BJ (cell line): Measurements from ENCODE around the gene CACNG1. TPM values are rescaled to one million over a fixed set of nuclear protein-coding genes. Genes with fewer than 3 reads are reported as not detected.

Experiments used
- CTCF ChIA-PET: fragments of 350-600 bp; formaldehyde crosslinking; extraction: SDS; loops from one replicate; lab custom pipeline; 2021; ENCODE audit warnings: antibody characterized with exemption, inconsistent platforms; lab: Yijun Ruan, JAX
- POLR2A ChIA-PET: fragments of 300-600 bp; sonication (Branson Sonifier 250); formaldehyde crosslinking; extraction: SDS; loops from one replicate; lab custom pipeline; 2021; ENCODE audit warnings: antibody characterized with exemption; lab: Charles Lee
- DNase-seq: peaks from one replicate; pipeline ENCODE4 v3.0.0-alpha.2; 2011; ENCODE audit warnings: low read depth
- H3K27me3 ChIP-seq: 2 replicates; pipeline ENCODE4 v1.6.0; 2011; ENCODE audit warnings: low read length; ENCODE audit not compliant: control insufficient read depth, insufficient read depth
- H3K36me3 ChIP-seq: 2 replicates; pipeline ENCODE4 v1.5.1; 2011; ENCODE audit warnings: low read length; ENCODE audit not compliant: control insufficient read depth, insufficient read depth
- H3K4me3 ChIP-seq: 2 replicates; pipeline ENCODE4 v1.5.1; 2011; ENCODE audit warnings: low read depth, mild to moderate bottlenecking, control low read depth, low read length
- polyA plus RNA-seq: library from polyadenylated mRNA; depleted of rRNA; stranded (reverse); fragments of >200 nt; gene quantifications from 2 replicates; pipeline ENCODE4 v1.2.3, GENCODE V29; 2011
- TF ChIP-seq, protein P1 (sequence below): IDR thresholded peaks from 2 replicates; pipeline ENCODE4 v1.5.1; 2011; ENCODE audit warnings: low read depth, mild to moderate bottlenecking, control low read depth, inconsistent platforms, low read length, moderate library complexity; ENCODE audit not compliant: insufficient read depth

CACNG1 gene
- polyA plus RNA-seq, 1 experiment = not detected

DNA sequence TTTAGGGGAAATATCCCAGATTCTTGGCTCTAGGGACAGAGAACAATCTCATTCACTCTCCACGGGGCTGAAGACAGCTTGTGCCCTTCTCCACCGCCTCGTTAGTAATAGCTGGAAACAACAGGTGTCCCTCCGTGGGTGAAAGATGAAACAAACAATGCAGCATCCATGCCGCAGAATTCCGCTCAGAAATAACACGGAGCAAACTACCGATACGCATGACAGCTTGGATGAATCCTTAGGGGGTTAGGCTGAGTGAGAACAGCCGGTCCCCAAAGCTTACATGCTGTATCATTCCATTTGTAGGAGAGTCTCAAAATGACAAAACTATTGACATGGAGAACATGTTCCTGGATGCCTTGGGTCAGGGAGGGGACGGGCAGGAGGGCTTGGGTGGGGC lies 29.4 kb upstream of the CACNG1 start:
- no peaks in the 10 kb centered on the region for H3K36me3 ChIP-seq
- no peak for DNase-seq
- ChIA-PET POLR2A (no interaction called here), CTCF (no interaction called here)
- H3K4me3 ChIP-seq = no peak overlapping the region
- peaks cover 12% of the 10 kb centered on the region for H3K27me3 ChIP-seq
- TF ChIP-seq, protein P1, sequence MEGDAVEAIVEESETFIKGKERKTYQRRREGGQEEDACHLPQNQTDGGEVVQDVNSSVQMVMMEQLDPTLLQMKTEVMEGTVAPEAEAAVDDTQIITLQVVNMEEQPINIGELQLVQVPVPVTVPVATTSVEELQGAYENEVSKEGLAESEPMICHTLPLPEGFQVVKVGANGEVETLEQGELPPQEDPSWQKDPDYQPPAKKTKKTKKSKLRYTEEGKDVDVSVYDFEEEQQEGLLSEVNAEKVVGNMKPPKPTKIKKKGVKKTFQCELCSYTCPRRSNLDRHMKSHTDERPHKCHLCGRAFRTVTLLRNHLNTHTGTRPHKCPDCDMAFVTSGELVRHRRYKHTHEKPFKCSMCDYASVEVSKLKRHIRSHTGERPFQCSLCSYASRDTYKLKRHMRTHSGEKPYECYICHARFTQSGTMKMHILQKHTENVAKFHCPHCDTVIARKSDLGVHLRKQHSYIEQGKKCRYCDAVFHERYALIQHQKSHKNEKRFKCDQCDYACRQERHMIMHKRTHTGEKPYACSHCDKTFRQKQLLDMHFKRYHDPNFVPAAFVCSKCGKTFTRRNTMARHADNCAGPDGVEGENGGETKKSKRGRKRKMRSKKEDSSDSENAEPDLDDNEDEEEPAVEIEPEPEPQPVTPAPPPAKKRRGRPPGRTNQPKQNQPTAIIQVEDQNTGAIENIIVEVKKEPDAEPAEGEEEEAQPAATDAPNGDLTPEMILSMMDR = no peak

DNA sequence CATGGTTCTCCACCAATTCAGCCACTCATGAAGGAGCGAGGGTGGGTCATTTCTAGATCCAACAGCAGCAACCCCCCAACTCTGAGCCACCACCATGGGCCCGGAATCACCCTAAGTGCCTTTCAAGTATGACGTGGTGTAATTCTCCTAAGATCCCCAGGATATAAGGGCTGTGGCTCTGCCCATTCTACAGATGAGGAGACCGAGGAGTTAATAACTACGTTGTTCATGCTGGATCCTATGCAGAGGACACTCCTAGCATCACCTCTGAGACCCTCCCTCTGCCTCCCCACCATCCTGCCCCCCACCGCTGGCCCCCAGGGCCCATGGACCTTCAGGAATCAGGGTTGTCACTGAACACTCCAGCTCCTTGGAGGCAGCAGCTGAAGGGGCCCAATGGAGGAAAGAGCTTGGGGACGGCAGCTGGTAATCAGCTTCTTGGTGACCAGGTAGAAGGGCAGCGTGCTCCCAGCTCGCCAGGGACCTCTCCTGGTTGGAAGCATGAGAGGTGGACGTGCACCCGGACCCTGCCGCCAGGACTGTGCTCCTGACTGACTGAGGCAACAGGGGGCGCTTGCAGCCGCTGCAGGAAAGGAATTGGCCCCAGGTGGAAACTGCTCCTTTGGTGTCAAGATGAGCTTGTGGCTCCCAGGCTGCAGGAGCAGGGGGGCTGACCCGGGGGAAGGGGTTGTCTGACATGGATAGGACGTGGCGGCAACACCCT lies 28.2 kb upstream of the CACNG1 start:
- ChIA-PET POLR2A (no interaction called here), CTCF (no interaction called here)
- TF ChIP-seq, protein P1 = no peak
- no peak for DNase-seq
- Histone ChIP-seq H3K4me3 (no peak overlapping the region), H3K36me3 (no peaks in the 10 kb centered on the region), H3K27me3 (peaks cover 12% of the 10 kb centered on the region)

DNA sequence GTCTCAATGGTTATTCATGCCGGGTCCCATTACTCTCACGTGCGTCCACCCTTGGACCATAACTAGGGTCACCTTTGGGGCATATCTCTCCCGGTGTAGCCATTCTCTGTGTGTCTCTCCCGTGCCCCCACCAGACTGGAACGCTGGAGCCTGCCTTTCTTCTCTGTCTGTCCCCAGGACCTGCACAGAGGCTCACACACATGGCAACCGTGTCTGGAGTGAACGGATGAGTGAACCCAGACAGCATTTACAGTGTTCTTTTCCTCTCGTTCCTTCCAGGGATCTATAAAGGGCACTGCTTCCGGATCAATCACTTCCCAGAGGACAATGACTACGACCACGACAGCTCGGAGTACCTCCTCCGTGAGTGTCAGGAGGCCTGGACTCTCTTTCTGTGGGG lies 26.4 kb upstream of the CACNG1 start:
- Histone ChIP-seq H3K4me3 (no peak overlapping the region), H3K36me3 (no peaks in the 10 kb centered on the region), H3K27me3 (peaks cover 14% of the 10 kb centered on the region)
- ChIA-PET CTCF (no interaction called here), POLR2A (no interaction called here)
- TF ChIP-seq, protein P1 = no peak
- no peak for DNase-seq

DNA sequence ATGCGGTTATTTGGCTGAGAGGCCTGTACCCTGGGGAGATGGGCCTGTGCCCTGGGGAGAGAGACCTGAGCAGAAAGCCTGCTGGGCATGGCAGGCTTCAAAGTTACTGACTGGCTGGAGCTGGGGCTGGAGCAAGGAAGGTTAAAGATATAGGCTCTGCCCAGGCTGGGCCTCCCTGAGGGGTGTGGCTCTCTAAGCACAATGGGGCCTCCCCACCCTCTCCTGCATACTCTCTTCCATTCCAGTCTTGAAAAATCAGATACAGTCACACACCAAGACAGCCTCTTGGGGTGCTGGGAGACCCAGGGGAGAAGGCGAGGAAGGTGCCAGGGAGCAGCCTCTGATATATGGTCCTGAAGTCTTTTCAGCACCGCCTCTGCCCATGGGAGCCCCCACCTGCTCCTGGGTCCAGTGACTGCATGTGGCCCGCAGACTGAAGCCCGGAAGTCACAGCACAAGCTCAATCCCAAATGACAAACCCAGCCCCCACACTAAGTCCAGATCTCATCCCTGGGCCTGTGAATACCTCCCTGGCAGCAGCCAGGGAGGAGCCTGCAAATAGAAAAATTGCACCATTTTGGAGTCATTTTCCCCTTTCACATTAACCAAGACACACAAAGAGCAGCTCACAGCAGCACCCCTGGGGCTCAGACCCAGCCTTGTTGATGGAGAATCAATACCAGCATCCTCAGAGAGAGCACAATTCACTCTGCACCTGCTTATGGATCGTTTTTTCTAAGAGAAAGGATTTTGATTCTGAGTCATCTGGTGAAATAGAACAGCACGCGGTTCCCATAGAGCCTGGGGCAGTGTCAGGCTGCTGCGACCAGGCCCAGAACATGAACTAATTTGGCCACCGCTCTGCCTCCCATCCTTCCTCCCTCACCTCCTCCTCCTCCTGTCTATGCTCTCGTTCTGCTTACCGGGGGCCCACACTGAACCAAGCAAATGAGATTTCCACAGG lies 25.6 kb upstream of the CACNG1 start:
- no peaks in the 10 kb centered on the region for H3K36me3 ChIP-seq
- no peak for DNase-seq
- peaks cover 14% of the 10 kb centered on the region for H3K27me3 ChIP-seq
- CTCF ChIA-PET = interaction anchor here (1.1 kb wide), 1 partner anchor 13 kb away, joined by 3 read pairs; no protein-coding TSS in a partner anchor
- H3K4me3 ChIP-seq = no peak overlapping the region
- TF ChIP-seq, protein P1 = no peak
- POLR2A ChIA-PET = no interaction called here

DNA sequence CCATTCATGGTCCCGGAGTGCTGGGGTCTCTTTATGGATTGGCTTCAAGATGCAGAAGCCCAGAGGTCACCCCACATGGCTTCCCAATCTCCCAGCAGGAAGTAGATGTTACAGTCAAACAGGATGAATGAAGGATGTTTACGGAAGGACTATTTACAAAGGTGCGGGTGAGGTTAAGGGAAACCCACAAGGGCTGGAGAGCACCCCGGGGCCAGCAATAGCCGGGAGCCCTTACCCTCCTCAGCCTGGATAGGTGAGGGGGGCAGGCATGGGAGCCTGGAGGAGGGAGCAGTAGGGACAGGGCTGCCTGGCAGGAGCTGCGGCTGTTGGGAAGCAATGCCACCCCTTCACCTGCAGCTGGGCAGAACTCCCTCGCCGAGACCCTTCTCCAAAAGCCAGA lies 24.5 kb upstream of the CACNG1 start:
- TF ChIP-seq, protein P1 = no peak
- H3K36me3 ChIP-seq = no peaks in the 10 kb centered on the region
- peaks cover 14% of the 10 kb centered on the region for H3K27me3 ChIP-seq
- no peak for DNase-seq
- POLR2A ChIA-PET = no interaction called here
- CTCF ChIA-PET = interaction anchor here (1.1 to 1.3 kb wide), 2 partner anchors 12 to 17 kb away, joined by 3 to 4 read pairs; no protein-coding TSS in a partner anchor
- no peak overlapping the region for H3K4me3 ChIP-seq
